Endothelial cell of umbilical vein (primary cell): ENCODE results near the gene EYS. TPM values are rescaled to one million over a fixed set of nuclear protein-coding genes. Genes with fewer than 3 reads are reported as not detected.

Experiments used
- BruUV-seq: library from RNA; stranded (reverse); fragments of 400-500 nt; replicated peaks from 2 replicates; lab custom pipeline; 2021; lab: Mats Ljungman, UMichigan
- CTCF ChIA-PET: fragments of 300-600, 350-600 bp; sonication (Branson Sonifier 250); formaldehyde crosslinking; loops from one replicate; lab custom pipeline; 2021; ENCODE audit warnings: antibody characterized with exemption, inconsistent platforms; lab: Charles Lee
- POLR2A ChIA-PET: fragments of 300-600, 350-600 bp; sonication (Branson Sonifier 250); formaldehyde crosslinking; loops from one replicate; lab custom pipeline; 2021; ENCODE audit warnings: antibody characterized with exemption, inconsistent platforms; lab: Charles Lee
- DNase-seq: peaks from one replicate; pipeline ENCODE4 v3.0.0-alpha.2; 2011; ENCODE audit warnings: low read depth, low spot score
- FAIRE-seq: peaks from 2 replicates; lab custom pipeline; 2011; peaks lifted over from hg19 to GRCh38; lab: Jason Lieb, UNC
- H2AFZ ChIP-seq: 2 replicates; pipeline ENCODE4 v1.6.0; 2012; ENCODE audit warnings: low read depth, low read length, control low read depth, inconsistent platforms
- H3K27ac ChIP-seq: 2 replicates; pipeline ENCODE4 v1.5.1; 2011; ENCODE audit warnings: low read depth, mild to moderate bottlenecking, control low read depth, low read length, moderate library complexity; ENCODE audit not compliant: insufficient read depth
- H3K27me3 ChIP-seq, 2 experiments: 2 replicates each; pipeline versions ENCODE4 v1.6.0 to v1.6.1; 2011; ENCODE audit warnings: low read length in 2 of 2, mixed read lengths in 1 of 2; ENCODE audit not compliant: control insufficient read depth in 2 of 2, insufficient read depth in 2 of 2
- H3K36me3 ChIP-seq, 2 experiments: 2 replicates in 1 of 2; 3 replicates in 1 of 2; pipeline ENCODE4 v1.5.1; 2011; ENCODE audit warnings: low read length in 2 of 2, mild to moderate bottlenecking in 1 of 2, moderate library complexity in 1 of 2; ENCODE audit not compliant: control insufficient read depth in 2 of 2, insufficient read depth in 2 of 2; ENCODE audit errors: extremely low read depth in 1 of 2
- H3K4me1 ChIP-seq: 3 replicates; pipeline ENCODE4 v1.5.1; 2011; ENCODE audit warnings: mild to moderate bottlenecking, low read length; ENCODE audit not compliant: control insufficient read depth, insufficient read depth; ENCODE audit errors: extremely low read depth
- H3K4me2 ChIP-seq: 2 replicates; pipeline ENCODE4 v1.6.1; 2011; ENCODE audit warnings: low read length, control low read depth, mixed read lengths; ENCODE audit not compliant: insufficient read depth
- H3K4me3 ChIP-seq, 3 experiments: fragments of 200-600 bp in 1 of 3; sonication (generic), shearing (Covaris generic) in 1 of 3; replicated peaks in 1 of 3; 2 replicates each; pipeline ENCODE4 v1.5.1; 2011 to 2016; ENCODE audit warnings: control low read depth in 3 of 3, low read length in 3 of 3, mild to moderate bottlenecking in 2 of 3, inconsistent platforms in 1 of 3, low read depth in 1 of 3, moderate library complexity in 1 of 3; ENCODE audit not compliant: insufficient read depth in 1 of 3
- H3K79me2 ChIP-seq: 2 replicates; pipeline ENCODE4 v1.6.0; 2012; ENCODE audit warnings: low read length, inconsistent platforms; ENCODE audit not compliant: control insufficient read depth, insufficient read depth
- H3K9ac ChIP-seq: replicated peaks from 2 replicates; pipeline ENCODE3; 2011; ENCODE audit warnings: low read length, control low read depth; ENCODE audit not compliant: insufficient read depth; ENCODE audit errors: extremely low read depth
- H3K9me1 ChIP-seq: replicated peaks from 3 replicates; pipeline ENCODE4 v1.6.0; 2011; ENCODE audit warnings: mild to moderate bottlenecking, low read length; ENCODE audit not compliant: control insufficient read depth, insufficient read depth; ENCODE audit errors: extremely low read depth
- H3K9me3 ChIP-seq: replicated peaks from 2 replicates; pipeline ENCODE4 v1.5.1; 2012; ENCODE audit warnings: low read length, inconsistent platforms; ENCODE audit not compliant: control insufficient read depth, insufficient read depth
- H4K20me1 ChIP-seq: replicated peaks from 2 replicates; pipeline ENCODE3; 2011; ENCODE audit warnings: mild to moderate bottlenecking, low read length; ENCODE audit not compliant: control insufficient read depth, insufficient read depth; ENCODE audit errors: extremely low read depth
- EZH2 ChIP-seq: IDR thresholded peaks from 2 replicates; pipeline ENCODE4 v1.6.1; 2012; ENCODE audit warnings: borderline replicate concordance, low read depth, mild to moderate bottlenecking, moderate library complexity, low read length, inconsistent platforms; ENCODE audit not compliant: severe bottlenecking
- FOS ChIP-seq: IDR thresholded peaks from 2 replicates; pipeline ENCODE4 v1.6.1; 2011; ENCODE audit warnings: mild to moderate bottlenecking, low read length, moderate library complexity, borderline replicate concordance; ENCODE audit not compliant: insufficient read depth
- GATA2 ChIP-seq: IDR thresholded peaks from 2 replicates; pipeline ENCODE4 v1.7.0; 2011; ENCODE audit warnings: low read depth, mild to moderate bottlenecking, moderate library complexity, mixed read lengths, low read length; ENCODE audit not compliant: insufficient read length, insufficient read depth
- JUN ChIP-seq: IDR thresholded peaks from 2 replicates; pipeline ENCODE4 v1.6.1; 2011; ENCODE audit warnings: borderline replicate concordance, low read depth; ENCODE audit not compliant: insufficient read length, insufficient read depth
- MYC ChIP-seq: IDR thresholded peaks from one replicate; pipeline ENCODE4 v1.6.1; 2011; ENCODE audit warnings: mild to moderate bottlenecking, low read depth, low read length
- POLR2A ChIP-seq: IDR thresholded peaks from 2 replicates; pipeline ENCODE4 v1.6.1; 2012; ENCODE audit warnings: low read depth, mild to moderate bottlenecking, control low read depth, low read length
- POLR2AphosphoS5 ChIP-seq: IDR thresholded peaks from 2 replicates; pipeline ENCODE4 v1.6.1; 2012; ENCODE audit warnings: low read depth, mild to moderate bottlenecking, control low read depth, low read length, moderate library complexity; ENCODE audit not compliant: insufficient read depth
- dilution Hi-C: fragments of 300-500 bp; cut with MboI; formaldehyde crosslinking; loops from one replicate; pipeline ENCODE4 v1.15.0; 2019; ENCODE audit warnings: low sequenced_read_pairs; ENCODE audit not compliant: extremely low pct_ligation_motif_present
- intact Hi-C: fragments of 100-400 bp; cut with micrococcal nuclease; formaldehyde crosslinking; loops from one replicate; pipeline ENCODE4 v1.10.0; 2022
- polyA plus RNA-seq, 4 experiments: library from polyadenylated mRNA; depleted of rRNA in 3 of 4; stranded (reverse) in 3 of 4; unstranded in 1 of 4; fragments of >200 nt; gene quantifications; 2 replicates each; pipeline versions ENCODE4 v1.2.1 to v1.2.3, GENCODE V29; 2011 to 2012; ENCODE audit warnings: missing spikeins in 1 of 4
- total RNA-seq: library from RNA; stranded (reverse); gene quantifications from 2 replicates; pipeline ENCODE4 v1.2.3, GENCODE V29; 2021
- TF ChIP-seq, protein P1 (sequence below), 2 donors: IDR thresholded peaks; 1 replicate in 1 of 2; 2 replicates in 1 of 2; pipeline ENCODE4 v1.5.1; 2011; ENCODE audit warnings: low read length in 2 of 2, mild to moderate bottlenecking in 2 of 2, moderate library complexity in 2 of 2, control low read depth in 1 of 2, inconsistent platforms in 1 of 2, low read depth in 1 of 2; ENCODE audit not compliant: insufficient read depth in 1 of 2; ENCODE audit errors: extremely low read depth in 1 of 2
- TF ChIP-seq, protein P2 (sequence below): IDR thresholded peaks from 2 replicates; pipeline ENCODE4 v1.6.1; 2011; ENCODE audit not compliant: insufficient read depth, insufficient read length

The EYS gene
- total and polyA plus RNA-seq, 2 donors (not counting 3 experiments of a cell fraction or from before 2014, with no cell fraction given), result 0.01 to 0.27 TPM

DNA sequence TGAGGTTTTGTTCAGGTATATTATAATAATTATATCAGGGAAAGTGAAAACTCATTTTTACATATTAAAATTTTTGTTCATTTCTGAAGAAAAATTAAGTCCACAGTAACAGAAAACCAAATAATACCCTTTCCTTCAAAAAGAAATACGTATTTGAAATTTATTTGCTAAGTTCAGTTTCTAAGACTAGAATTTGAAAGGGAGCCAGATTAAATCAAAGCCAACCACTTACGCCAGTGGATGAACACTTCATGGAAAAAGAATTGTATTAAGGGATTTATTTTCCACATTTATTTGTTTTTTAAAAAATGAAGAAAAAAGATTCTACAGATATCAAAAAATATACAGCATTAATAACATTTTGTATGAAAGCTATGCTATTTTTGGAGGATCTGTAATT, 654.4 kb downstream of the EYS start:
- H3K4me1 ChIP-seq, result no peaks in the 10 kb centered on the region
- no TSS peak for BruUV-seq
- DNase-seq (no peak), FAIRE-seq (no peak)
- intact Hi-C loops, result no loop called here
- H3K27me3 ChIP-seq, result no peaks in the 10 kb centered on the region
- H3K4me2 ChIP-seq, result no peak overlapping the region
- H3K27ac ChIP-seq, result no peak overlapping the region
- H2AFZ ChIP-seq, result no peak overlapping the region
- dilution Hi-C loops, result no loop called here
- no peaks in the 10 kb centered on the region for H3K36me3 ChIP-seq
- no peaks in the 10 kb centered on the region for H3K9me3 ChIP-seq
- TF ChIP-seq JUN, result no peak
- TF ChIP-seq, protein P1, sequence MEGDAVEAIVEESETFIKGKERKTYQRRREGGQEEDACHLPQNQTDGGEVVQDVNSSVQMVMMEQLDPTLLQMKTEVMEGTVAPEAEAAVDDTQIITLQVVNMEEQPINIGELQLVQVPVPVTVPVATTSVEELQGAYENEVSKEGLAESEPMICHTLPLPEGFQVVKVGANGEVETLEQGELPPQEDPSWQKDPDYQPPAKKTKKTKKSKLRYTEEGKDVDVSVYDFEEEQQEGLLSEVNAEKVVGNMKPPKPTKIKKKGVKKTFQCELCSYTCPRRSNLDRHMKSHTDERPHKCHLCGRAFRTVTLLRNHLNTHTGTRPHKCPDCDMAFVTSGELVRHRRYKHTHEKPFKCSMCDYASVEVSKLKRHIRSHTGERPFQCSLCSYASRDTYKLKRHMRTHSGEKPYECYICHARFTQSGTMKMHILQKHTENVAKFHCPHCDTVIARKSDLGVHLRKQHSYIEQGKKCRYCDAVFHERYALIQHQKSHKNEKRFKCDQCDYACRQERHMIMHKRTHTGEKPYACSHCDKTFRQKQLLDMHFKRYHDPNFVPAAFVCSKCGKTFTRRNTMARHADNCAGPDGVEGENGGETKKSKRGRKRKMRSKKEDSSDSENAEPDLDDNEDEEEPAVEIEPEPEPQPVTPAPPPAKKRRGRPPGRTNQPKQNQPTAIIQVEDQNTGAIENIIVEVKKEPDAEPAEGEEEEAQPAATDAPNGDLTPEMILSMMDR (IDR thresholded peaks at IDR 0.05; ENCODE audit: extremely low read depth in 1 of 2, insufficient read depth in 1 of 2, low read depth in 1 of 2, low read length in 2 of 2), result no peak
- TF ChIP-seq, protein P2, sequence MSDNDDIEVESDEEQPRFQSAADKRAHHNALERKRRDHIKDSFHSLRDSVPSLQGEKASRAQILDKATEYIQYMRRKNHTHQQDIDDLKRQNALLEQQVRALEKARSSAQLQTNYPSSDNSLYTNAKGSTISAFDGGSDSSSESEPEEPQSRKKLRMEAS, result no peak
- TF ChIP-seq FOS, result no peak
- no peak for TF ChIP-seq EZH2
- TF ChIP-seq POLR2A, result no peak
- no peak for TF ChIP-seq POLR2AphosphoS5
- no peak for TF ChIP-seq MYC
- no peak for TF ChIP-seq GATA2
- H3K9ac ChIP-seq, result no peak overlapping the region
- ChIA-PET POLR2A (no interaction called here), CTCF (no interaction called here)
- no peaks in the 10 kb centered on the region for H4K20me1 ChIP-seq
- no peak overlapping the region for H3K4me3 ChIP-seq
- no peaks in the 10 kb centered on the region for H3K9me1 ChIP-seq
- no peaks in the 10 kb centered on the region for H3K79me2 ChIP-seq
